Nephron progenitor cell (in vitro differentiated cells): ENCODE results near the gene WNK1.
A peak's percentile ranks its signal among the peaks of the same experiment; 100 is the strongest.
"Not testable (repeated sequence)": the region's sequence is repeated elsewhere in the genome, so short reads cannot be mapped to it uniquely, and the experiment has no call there.

Experiments
- DNase-seq: peaks from one replicate; pipeline ENCODE4 v3.0.0; 2021
- H3K27ac Mint-ChIP-seq: 2 replicates; pipeline ENCODE4 v1.8.0; 2021; ENCODE audit warnings: mild to moderate bottlenecking, moderate library complexity, mixed read lengths
- H3K27me3 Mint-ChIP-seq: 2 replicates; pipeline ENCODE4 v1.8.0; 2021; ENCODE audit warnings: mild to moderate bottlenecking, low read depth, mixed read lengths; ENCODE audit not compliant: poor library complexity
- H3K36me3 Mint-ChIP-seq: 2 replicates; pipeline ENCODE4 v1.8.0; 2021; ENCODE audit warnings: low read depth, mixed read lengths
- H3K4me1 Mint-ChIP-seq: 2 replicates; pipeline ENCODE4 v1.8.0; 2021; ENCODE audit warnings: mixed read lengths
- H3K4me3 Mint-ChIP-seq: 2 replicates; pipeline ENCODE4 v1.8.0; 2021; ENCODE audit warnings: mild to moderate bottlenecking, moderate library complexity, mixed read lengths
- H3K9me3 Mint-ChIP-seq: 2 replicates; pipeline ENCODE4 v1.8.0; 2021; ENCODE audit warnings: mild to moderate bottlenecking, moderate library complexity, mixed read lengths
- CTCF ChIP-seq: fragments of 200-600 bp; sonication (generic); IDR thresholded peaks from 2 replicates; pipeline ENCODE4 v1.5.0; 2021; ENCODE audit warnings: antibody characterized with exemption

Gene WNK1

GRCh38 chr12:922285-922684 lies 169.9 kb downstream of the WNK1 start:
- TF ChIP-seq CTCF, result no peak
- Mint-ChIP-seq H3K4me1 (no peaks in the 10 kb centered on the region), H3K27ac (no peak overlapping the region), H3K27me3 (no peaks in the 10 kb centered on the region), H3K36me3 (peaks cover 77% of the 10 kb centered on the region), H3K9me3 (no peaks in the 10 kb centered on the region), H3K4me3 (no peak overlapping the region)
- DNase-seq, result no peak

DNA sequence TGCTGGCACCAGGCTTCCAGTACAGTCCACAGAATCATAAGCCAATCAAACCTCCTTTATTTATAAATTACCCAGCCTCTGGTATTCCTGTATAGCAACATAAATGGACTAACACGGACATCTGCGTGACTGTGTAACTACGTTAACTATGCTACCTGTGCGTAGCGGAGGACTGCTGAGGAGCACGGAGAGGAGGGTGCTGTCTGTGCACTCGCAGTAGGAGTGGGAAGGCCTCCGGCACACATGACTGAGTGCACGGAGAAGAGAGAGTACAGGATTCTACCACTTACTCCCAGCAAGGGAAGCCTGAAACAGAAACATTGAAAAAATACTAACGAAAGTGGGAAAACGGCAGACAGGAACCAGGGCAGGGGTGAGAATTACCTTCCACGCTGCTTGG lies 174.3 kb downstream of the WNK1 start:
- Mint-ChIP-seq H3K27me3 (no peaks in the 10 kb centered on the region), H3K27ac (peak overlapping the region; percentile 21), H3K9me3 (no peaks in the 10 kb centered on the region), H3K4me3 (no peak overlapping the region), H3K36me3 (peaks cover 71% of the 10 kb centered on the region), H3K4me1 (no peaks in the 10 kb centered on the region)
- no peak for DNase-seq
- TF ChIP-seq CTCF, result no peak

- Mint-ChIP-seq H3K27me3 (no peaks in the 10 kb centered on the region), H3K9me3 (no peaks in the 10 kb centered on the region), H3K4me3 (no peak overlapping the region), H3K27ac (peak overlapping the region; percentile 68), H3K36me3 (peaks cover 64% of the 10 kb centered on the region), H3K4me1 (no peaks in the 10 kb centered on the region)
- no peak for TF ChIP-seq CTCF
- no peak for DNase-seq
Observed at GRCh38 chr12:931060-931459, 178.7 kb downstream of the WNK1 start.

GRCh38 chr12:931591-931990 lies 179.2 kb downstream of the WNK1 start:
- no peak for TF ChIP-seq CTCF
- Mint-ChIP-seq H3K27me3 (no peaks in the 10 kb centered on the region), H3K27ac (peak overlapping the region; percentile 68), H3K9me3 (no peaks in the 10 kb centered on the region), H3K4me1 (no peaks in the 10 kb centered on the region), H3K36me3 (peaks cover 61% of the 10 kb centered on the region), H3K4me3 (no peak overlapping the region)
- no peak for DNase-seq

DNA sequence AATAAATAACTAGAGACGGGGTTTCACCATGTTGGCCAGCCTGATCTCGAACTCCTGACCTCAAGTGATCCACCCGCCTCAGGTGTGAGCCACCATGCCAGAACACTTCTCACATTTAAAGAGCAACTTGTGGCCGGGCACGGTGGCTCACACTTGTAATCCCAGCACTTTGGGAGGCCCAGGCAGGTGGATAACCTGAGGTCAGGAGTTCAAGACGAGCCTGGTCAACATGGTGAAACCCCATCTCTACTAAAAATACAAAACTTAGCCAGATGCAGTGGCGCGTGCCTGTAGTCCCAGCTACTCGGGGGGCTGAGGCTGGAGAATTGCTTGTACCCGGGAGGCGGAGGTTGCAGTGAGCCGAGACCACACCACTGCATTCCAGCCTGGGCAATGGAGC lies 183.5 kb downstream of the WNK1 start:
- DNase-seq, H3K4me1 Mint-ChIP-seq, H3K27me3 Mint-ChIP-seq, H3K27ac Mint-ChIP-seq, H3K4me3 Mint-ChIP-seq, H3K9me3 Mint-ChIP-seq: not testable (repeated sequence)
- H3K36me3 Mint-ChIP-seq, result peaks cover 70% of the 10 kb centered on the region

GRCh38 chr12:936377-937345 lies 184.3 kb downstream of the WNK1 start:
- Mint-ChIP-seq H3K9me3 (peaks cover 4% of the 10 kb centered on the region), H3K4me1 (no peaks in the 10 kb centered on the region), H3K4me3 (no peak overlapping the region), H3K36me3 (peaks cover 66% of the 10 kb centered on the region), H3K27ac (peak overlapping the region; percentile 66), H3K27me3 (no peaks in the 10 kb centered on the region)
- no peak for DNase-seq
- no peak for TF ChIP-seq CTCF
